ENCODE results near the gene TFDP2.

DNA sequence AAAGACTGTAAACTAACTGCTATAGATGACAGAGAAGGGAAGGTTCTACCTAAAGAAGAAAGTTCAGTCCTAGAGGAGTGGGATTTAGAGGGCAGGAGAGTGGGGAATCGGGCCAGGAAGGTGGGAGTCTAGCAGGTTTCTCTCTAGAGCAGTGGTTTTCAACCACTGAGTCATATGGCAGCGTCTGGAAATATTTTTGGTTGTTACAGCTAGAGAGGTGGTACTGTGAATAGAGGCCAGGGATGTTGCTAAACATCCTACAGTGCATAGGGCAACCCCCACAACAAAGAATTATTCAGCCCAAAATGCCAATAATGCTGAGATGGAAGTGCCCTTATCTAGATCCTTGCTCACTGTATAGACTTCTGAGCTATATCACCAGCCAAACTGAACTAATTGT, 244.2 kb downstream of the TFDP2 start:
- TF ChIP-seq EZH2phosphoT487 (IDR thresholded peaks at IDR 0.05; ENCODE audit: insufficient read depth, low read depth) (no peak), EZH2 (IDR thresholded peaks at IDR 0.05; ENCODE audit: insufficient read depth, poor library complexity, severe bottlenecking) (no peak)

All from GM23248 (cell line).